CD14-positive monocyte (primary cell): Measurements from ENCODE around the gene RERE. TPM values are rescaled to one million over a fixed set of nuclear protein-coding genes. Genes with fewer than 3 reads are reported as not detected.
"Not testable (repeated sequence)": the region's sequence is repeated elsewhere in the genome, so short reads cannot be mapped to it uniquely, and the experiment has no call there.

Experiments
- DNase-seq, 3 donors: peaks; one replicate each; pipeline ENCODE4 v3.0.0-alpha.2; 2011 to 2022
- H2AFZ ChIP-seq: 2 replicates; pipeline ENCODE4 v1.6.0; 2012; ENCODE audit warnings: mild to moderate bottlenecking, low read depth, low read length, inconsistent platforms; ENCODE audit not compliant: insufficient read depth, poor library complexity, severe bottlenecking
- H3K27ac ChIP-seq, 2 donors: 1 replicate in 1 of 2; 2 replicates in 1 of 2; pipeline ENCODE4 v1.5.1; 2012 to 2013; ENCODE audit warnings: low read length in 2 of 2, control low read depth in 1 of 2, inconsistent platforms in 1 of 2, low read depth in 1 of 2, mild to moderate bottlenecking in 1 of 2
- H3K27me3 ChIP-seq, 2 donors: one replicate each; pipeline versions ENCODE4 v1.6.0 to v1.6.1; 2011 to 2013; ENCODE audit warnings: low read length in 2 of 2; ENCODE audit not compliant: control insufficient read depth in 2 of 2, insufficient read depth in 2 of 2
- H3K36me3 ChIP-seq, 2 donors: replicated peaks in 1 of 2; 1 replicate in 1 of 2; 2 replicates in 1 of 2; pipeline versions ENCODE4 v1.5.1 to v1.6.1; 2012 to 2013; ENCODE audit warnings: low read length in 2 of 2, control low read depth in 1 of 2, inconsistent platforms in 1 of 2, mild to moderate bottlenecking in 1 of 2; ENCODE audit not compliant: insufficient read depth in 2 of 2, control insufficient read depth in 1 of 2
- H3K4me1 ChIP-seq, 2 donors: 1 replicate in 1 of 2; 2 replicates in 1 of 2; pipeline versions ENCODE4 v1.5.1 to v1.6.1; 2012 to 2013; ENCODE audit warnings: low read length in 2 of 2, control low read depth in 1 of 2, inconsistent platforms in 1 of 2, mild to moderate bottlenecking in 1 of 2, moderate library complexity in 1 of 2; ENCODE audit not compliant: insufficient read depth in 2 of 2, control insufficient read depth in 1 of 2
- H3K4me2 ChIP-seq: replicated peaks from 2 replicates; pipeline ENCODE3; 2012; ENCODE audit warnings: low read length, moderate library complexity, mild to moderate bottlenecking; ENCODE audit not compliant: poor library complexity, severe bottlenecking; ENCODE audit errors: extremely low read depth
- H3K4me3 ChIP-seq, 3 experiments: fragments of 200-600 bp in 1 of 3; sonication (generic) in 1 of 3; replicated peaks in 1 of 3; 1 replicate in 2 of 3; 2 replicates in 1 of 3; pipeline ENCODE4 v1.5.1; 2011 to 2013; ENCODE audit warnings: low read length in 3 of 3, mild to moderate bottlenecking in 3 of 3, control low read depth in 2 of 3, low read depth in 2 of 3, inconsistent platforms in 1 of 3, moderate library complexity in 1 of 3
- H3K79me2 ChIP-seq: 2 replicates; pipeline ENCODE4 v1.6.0; 2012; ENCODE audit warnings: mild to moderate bottlenecking, control low read depth, inconsistent platforms, low read length, moderate library complexity; ENCODE audit not compliant: insufficient read depth
- H3K9ac ChIP-seq: 2 replicates; pipeline ENCODE4 v1.6.0; 2017; ENCODE audit warnings: low read length, mild to moderate bottlenecking; ENCODE audit not compliant: insufficient read depth, poor library complexity, severe bottlenecking
- H3K9me3 ChIP-seq, 2 donors: replicated peaks in 1 of 2; 1 replicate in 1 of 2; 2 replicates in 1 of 2; pipeline versions ENCODE4 v1.5.1 to v1.6.1; 2012 to 2013; ENCODE audit warnings: low read length in 2 of 2, control low read depth in 1 of 2; ENCODE audit not compliant: control insufficient read depth in 1 of 2, insufficient read depth in 1 of 2
- H4K20me1 ChIP-seq: 2 replicates; pipeline ENCODE4 v1.6.0; 2012; ENCODE audit warnings: mild to moderate bottlenecking, low read length, control low read depth, moderate library complexity; ENCODE audit not compliant: insufficient read depth
- H3K27ac Mint-ChIP-seq, 7 donors: one replicate each; pipeline ENCODE4 v1.8.0; 2020; ENCODE audit warnings: mild to moderate bottlenecking in 7 of 7, mixed read lengths in 7 of 7, moderate library complexity in 6 of 7, inconsistent platforms in 2 of 7
- H3K27me3 Mint-ChIP-seq, 3 donors: one replicate each; pipeline ENCODE4 v1.8.0; 2021 to 2022; ENCODE audit warnings: low read depth in 3 of 3, mild to moderate bottlenecking in 3 of 3, mixed read lengths in 3 of 3, moderate library complexity in 3 of 3, inconsistent platforms in 1 of 3
- H3K36me3 Mint-ChIP-seq, 2 donors: one replicate each; pipeline ENCODE4 v1.8.0; 2020; ENCODE audit warnings: mixed read lengths in 2 of 2, inconsistent platforms in 1 of 2, mild to moderate bottlenecking in 1 of 2
- H3K4me1 Mint-ChIP-seq: one replicate; pipeline ENCODE4 v1.8.0; 2020; ENCODE audit warnings: mild to moderate bottlenecking, mixed read lengths
- H3K4me3 Mint-ChIP-seq, 2 donors: one replicate each; pipeline ENCODE4 v1.8.0; 2020; ENCODE audit warnings: mild to moderate bottlenecking in 2 of 2, mixed read lengths in 2 of 2, moderate library complexity in 1 of 2
- H3K9me3 Mint-ChIP-seq, 7 donors: one replicate each; pipeline ENCODE4 v1.8.0; 2020 to 2022; ENCODE audit warnings: mixed read lengths in 7 of 7, mild to moderate bottlenecking in 6 of 7, moderate library complexity in 6 of 7, inconsistent platforms in 2 of 7
- CTCF ChIP-seq: fragments of 200-600 bp; IDR thresholded peaks from one replicate; pipeline ENCODE4 v1.8.0; 2022; ENCODE audit warnings: antibody characterized with exemption, mild to moderate bottlenecking
- WGBS: methylation state at CpG from one replicate; pipeline ENCODE4 v1.1.5; 2013; ENCODE audit warnings: missing lambda C conversion rate; ENCODE audit not compliant: insufficient coverage; 5-methylcytosine and 5-hydroxymethylcytosine counted together
- intact Hi-C, 2 donors: fragments of 100-400 bp; cut with micrococcal nuclease; formaldehyde crosslinking; loops; one replicate each; pipeline versions ENCODE4 v1.15.0 to v1.15.1; 2023
- polyA plus RNA-seq, 3 donors: library from polyadenylated mRNA; depleted of rRNA in 1 of 3; unstranded in 2 of 3; stranded (reverse) in 1 of 3; fragments of 300-500 nt in 2 of 3; fragments of >200 nt in 1 of 3; fragmentation: Illumina TruSeq in 2 of 3; gene quantifications; 1 replicate in 2 of 3; 2 replicates in 1 of 3; pipeline ENCODE4 v1.2.3, GENCODE V29; 2012 to 2021

RERE gene
- polyA plus RNA-seq, 3 donors, result 1.2 to 19.4 (median 3.8) TPM

- Histone ChIP-seq H4K20me1 (no peaks in the 10 kb centered on the region), H3K9ac (no peak overlapping the region), H3K27ac (no peak overlapping the region), H3K4me1 (peaks cover 0 to 4% of the 10 kb centered on the region in 2 donors), H3K79me2 (no peaks in the 10 kb centered on the region), H3K4me2 (no peak overlapping the region), H3K27me3 (no peaks in the 10 kb centered on the region), H3K9me3 (no peaks in the 10 kb centered on the region), H3K36me3 (peaks cover 6 to 11% of the 10 kb centered on the region in 2 donors), H2AFZ (no peak overlapping the region), H3K4me3 (no peak overlapping the region)
- no peak for DNase-seq
- Mint-ChIP-seq H3K27me3 (no peaks in the 10 kb centered on the region), H3K27ac (no peak overlapping the region), H3K4me1 (peaks cover 11% of the 10 kb centered on the region), H3K36me3 (peaks cover 20 to 21% of the 10 kb centered on the region in 2 donors), H3K9me3 (no peaks in the 10 kb centered on the region), H3K4me3 (no peak overlapping the region)
- intact Hi-C loops, result no loop called here
- no peak for TF ChIP-seq CTCF
- WGBS, result no CpG with 5 or more reads among the region's 2 CpGs
Measured at GRCh38 chr1:8503842-8504241, 313.6 kb downstream of the RERE start.

- H3K9me3 ChIP-seq, H3K79me2 ChIP-seq, H3K27me3 ChIP-seq, H3K9ac ChIP-seq, H4K20me1 ChIP-seq, H3K4me3 ChIP-seq, H3K4me2 ChIP-seq, H2AFZ ChIP-seq, intact Hi-C loops, H3K27ac Mint-ChIP-seq, H3K27ac ChIP-seq, H3K4me3 Mint-ChIP-seq, H3K9me3 Mint-ChIP-seq, H3K27me3 Mint-ChIP-seq, H3K4me1 ChIP-seq, DNase-seq: not testable (repeated sequence)
- no CpG with 5 or more reads among the region's 4 CpGs for WGBS
- H3K36me3 Mint-ChIP-seq, result peaks cover 12 to 16% of the 10 kb centered on the region in 2 donors
- peaks cover 17% of the 10 kb centered on the region for H3K4me1 Mint-ChIP-seq
- peaks cover 6 to 11% of the 10 kb centered on the region in 2 donors for H3K36me3 ChIP-seq
Measured at GRCh38 chr1:8502949-8503348, 314.5 kb downstream of the RERE start.
